Panc1 (cell line): Measurements from ENCODE around the gene CUZD1. TPM values are rescaled to one million over a fixed set of nuclear protein-coding genes. Genes with fewer than 3 reads are reported as not detected.

Source experiments
- ATAC-seq: fragments of 200-7000 bp; cut with Tn5 transposase; 2 replicates; pipeline ENCODE4 v1.9.1; 2020; ENCODE audit warnings: mild to moderate bottlenecking, moderate library complexity
- BruUV-seq: library from RNA; stranded (reverse); fragments of 400-500 nt; replicated peaks from 2 replicates; lab custom pipeline; 2021; lab: Mats Ljungman, UMichigan
- CTCF ChIA-PET: fragments of 300-600 bp; sonication (Branson Sonifier 250); formaldehyde crosslinking; loops from one replicate; lab custom pipeline; 2022; ENCODE audit warnings: antibody characterized with exemption; lab: Charles Lee
- POLR2A ChIA-PET: fragments of 300-600 bp; sonication (Branson Sonifier 250); formaldehyde crosslinking; loops from one replicate; lab custom pipeline; 2022; ENCODE audit warnings: antibody characterized with exemption; lab: Charles Lee
- DNase-seq: peaks from one replicate; pipeline ENCODE4 v3.0.0-alpha.2; 2010; ENCODE audit warnings: low read depth, low spot score
- H3K27ac ChIP-seq: 2 replicates; pipeline ENCODE4 v1.5.1; 2011; ENCODE audit warnings: mild to moderate bottlenecking, low read length, inconsistent platforms
- H3K27me3 ChIP-seq: fragments of 200-500 bp; sonication (Bioruptor generic); 2 replicates; pipeline ENCODE4 v1.6.0; 2014; ENCODE audit warnings: low read length, inconsistent platforms; ENCODE audit not compliant: control insufficient read depth, insufficient read depth
- H3K36me3 ChIP-seq: fragments of 200-500 bp; sonication (Bioruptor generic); 2 replicates; pipeline ENCODE4 v1.5.1; 2014; ENCODE audit warnings: inconsistent platforms, mild to moderate bottlenecking, low read length, moderate library complexity; ENCODE audit not compliant: control insufficient read depth, insufficient read depth
- H3K4me1 ChIP-seq: 2 replicates; pipeline ENCODE4 v1.5.1; 2011; ENCODE audit warnings: inconsistent platforms, mild to moderate bottlenecking, low read length, moderate library complexity; ENCODE audit not compliant: control insufficient read depth, insufficient read depth
- H3K4me3 ChIP-seq, 2 experiments: 2 replicates each; pipeline ENCODE4 v1.5.1; 2011 to 2012; ENCODE audit warnings: low read depth in 2 of 2, low read length in 2 of 2, mild to moderate bottlenecking in 2 of 2, inconsistent platforms in 1 of 2, moderate library complexity in 1 of 2
- H3K9me3 ChIP-seq: fragments of 200-500 bp; sonication (Bioruptor generic); 2 replicates; pipeline ENCODE4 v1.5.1; 2014; ENCODE audit warnings: low read depth, mild to moderate bottlenecking, inconsistent platforms, low read length, moderate library complexity; ENCODE audit not compliant: control insufficient read depth, insufficient read depth
- POLR2AphosphoS5 ChIP-seq: IDR thresholded peaks from 2 replicates; pipeline ENCODE4 v1.6.1; 2012; ENCODE audit warnings: mild to moderate bottlenecking, low read depth, low read length, moderate library complexity
- SIN3A ChIP-seq: IDR thresholded peaks from 2 replicates; pipeline ENCODE4 v1.6.1; 2012; ENCODE audit warnings: low read depth, mild to moderate bottlenecking, low read length, moderate library complexity, borderline replicate concordance; ENCODE audit not compliant: insufficient read depth
- TCF7L2 ChIP-seq: IDR thresholded peaks from 2 replicates; pipeline ENCODE4 v1.6.1; 2011; ENCODE audit warnings: mild to moderate bottlenecking, low read depth, low read length, inconsistent platforms
- in situ Hi-C: cut with HindIII; loops from 2 replicates; pipeline ENCODE4 v1.10.0; 2016; ENCODE audit warnings: low sequenced_read_pairs, low pct_unique_long_range_greater_than_20kb
- intact Hi-C: fragments of 100-400 bp; cut with micrococcal nuclease; formaldehyde crosslinking; loops from one replicate; pipeline ENCODE4 v1.10.0; 2022; ENCODE audit not compliant: unreplicated experiment
- total RNA-seq: library from RNA; stranded (reverse); gene quantifications from one replicate; pipeline ENCODE4 v1.2.1, GENCODE V29; 2021; ENCODE audit not compliant: unreplicated experiment
- TF ChIP-seq, protein P1 (sequence below): fragments of 450-650 bp; IDR thresholded peaks from 2 replicates; pipeline ENCODE4 v1.5.1; 2017; ENCODE audit warnings: mild to moderate bottlenecking
- TF ChIP-seq, protein P2 (sequence below), 2 experiments: IDR thresholded peaks; 2 replicates each; pipeline ENCODE4 v1.6.1; 2011 to 2012; ENCODE audit warnings: low read depth in 2 of 2, control low read depth in 1 of 2, low read length in 1 of 2, mild to moderate bottlenecking in 1 of 2, moderate library complexity in 1 of 2; ENCODE audit not compliant: insufficient read depth in 1 of 2

Gene CUZD1
- total RNA-seq, 1 experiment from 2014 or later: 2.9 TPM

DNA sequence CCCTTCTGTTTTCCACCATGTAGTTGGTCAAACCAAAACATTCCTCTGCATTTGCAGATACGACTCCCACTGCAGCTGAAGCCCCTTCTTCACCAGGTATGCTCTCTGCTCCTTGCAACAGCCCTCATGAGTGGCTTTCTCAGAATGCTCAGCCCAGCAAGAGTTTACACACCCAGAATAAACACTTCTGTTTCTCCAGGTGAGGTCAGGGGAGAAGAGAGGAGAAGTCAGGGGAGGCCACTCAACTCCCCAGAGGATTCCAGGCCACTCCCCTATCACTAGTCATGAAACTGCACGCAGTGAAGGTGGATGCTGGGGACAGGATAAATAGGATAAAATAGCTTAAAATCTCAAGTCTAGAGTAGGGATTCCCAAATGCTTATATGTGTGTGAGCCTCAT is 31.2 kb downstream of the CUZD1 start:
- ChIA-PET CTCF (no interaction called here), POLR2A (no interaction called here)
- Histone ChIP-seq H3K27me3 (no peaks in the 10 kb centered on the region), H3K4me1 (no peaks in the 10 kb centered on the region), H3K27ac (no peak overlapping the region), H3K36me3 (no peaks in the 10 kb centered on the region), H3K4me3 (no peak overlapping the region), H3K9me3 (no peaks in the 10 kb centered on the region)
- no TSS peak for BruUV-seq
- intact Hi-C loops: no loop called here
- no peak for DNase-seq
- in situ Hi-C loops: no loop called here
- TF ChIP-seq POLR2AphosphoS5 (no peak), SIN3A (no peak), TCF7L2 (no peak)
- TF ChIP-seq, protein P1, sequence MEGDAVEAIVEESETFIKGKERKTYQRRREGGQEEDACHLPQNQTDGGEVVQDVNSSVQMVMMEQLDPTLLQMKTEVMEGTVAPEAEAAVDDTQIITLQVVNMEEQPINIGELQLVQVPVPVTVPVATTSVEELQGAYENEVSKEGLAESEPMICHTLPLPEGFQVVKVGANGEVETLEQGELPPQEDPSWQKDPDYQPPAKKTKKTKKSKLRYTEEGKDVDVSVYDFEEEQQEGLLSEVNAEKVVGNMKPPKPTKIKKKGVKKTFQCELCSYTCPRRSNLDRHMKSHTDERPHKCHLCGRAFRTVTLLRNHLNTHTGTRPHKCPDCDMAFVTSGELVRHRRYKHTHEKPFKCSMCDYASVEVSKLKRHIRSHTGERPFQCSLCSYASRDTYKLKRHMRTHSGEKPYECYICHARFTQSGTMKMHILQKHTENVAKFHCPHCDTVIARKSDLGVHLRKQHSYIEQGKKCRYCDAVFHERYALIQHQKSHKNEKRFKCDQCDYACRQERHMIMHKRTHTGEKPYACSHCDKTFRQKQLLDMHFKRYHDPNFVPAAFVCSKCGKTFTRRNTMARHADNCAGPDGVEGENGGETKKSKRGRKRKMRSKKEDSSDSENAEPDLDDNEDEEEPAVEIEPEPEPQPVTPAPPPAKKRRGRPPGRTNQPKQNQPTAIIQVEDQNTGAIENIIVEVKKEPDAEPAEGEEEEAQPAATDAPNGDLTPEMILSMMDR: no peak
- TF ChIP-seq, protein P2, sequence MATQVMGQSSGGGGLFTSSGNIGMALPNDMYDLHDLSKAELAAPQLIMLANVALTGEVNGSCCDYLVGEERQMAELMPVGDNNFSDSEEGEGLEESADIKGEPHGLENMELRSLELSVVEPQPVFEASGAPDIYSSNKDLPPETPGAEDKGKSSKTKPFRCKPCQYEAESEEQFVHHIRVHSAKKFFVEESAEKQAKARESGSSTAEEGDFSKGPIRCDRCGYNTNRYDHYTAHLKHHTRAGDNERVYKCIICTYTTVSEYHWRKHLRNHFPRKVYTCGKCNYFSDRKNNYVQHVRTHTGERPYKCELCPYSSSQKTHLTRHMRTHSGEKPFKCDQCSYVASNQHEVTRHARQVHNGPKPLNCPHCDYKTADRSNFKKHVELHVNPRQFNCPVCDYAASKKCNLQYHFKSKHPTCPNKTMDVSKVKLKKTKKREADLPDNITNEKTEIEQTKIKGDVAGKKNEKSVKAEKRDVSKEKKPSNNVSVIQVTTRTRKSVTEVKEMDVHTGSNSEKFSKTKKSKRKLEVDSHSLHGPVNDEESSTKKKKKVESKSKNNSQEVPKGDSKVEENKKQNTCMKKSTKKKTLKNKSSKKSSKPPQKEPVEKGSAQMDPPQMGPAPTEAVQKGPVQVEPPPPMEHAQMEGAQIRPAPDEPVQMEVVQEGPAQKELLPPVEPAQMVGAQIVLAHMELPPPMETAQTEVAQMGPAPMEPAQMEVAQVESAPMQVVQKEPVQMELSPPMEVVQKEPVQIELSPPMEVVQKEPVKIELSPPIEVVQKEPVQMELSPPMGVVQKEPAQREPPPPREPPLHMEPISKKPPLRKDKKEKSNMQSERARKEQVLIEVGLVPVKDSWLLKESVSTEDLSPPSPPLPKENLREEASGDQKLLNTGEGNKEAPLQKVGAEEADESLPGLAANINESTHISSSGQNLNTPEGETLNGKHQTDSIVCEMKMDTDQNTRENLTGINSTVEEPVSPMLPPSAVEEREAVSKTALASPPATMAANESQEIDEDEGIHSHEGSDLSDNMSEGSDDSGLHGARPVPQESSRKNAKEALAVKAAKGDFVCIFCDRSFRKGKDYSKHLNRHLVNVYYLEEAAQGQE (IDR thresholded peaks at IDR 0.05; ENCODE audit: insufficient read depth in 1 of 2, low read depth in 2 of 2, low read length in 1 of 2): no peak
- ATAC-seq: no peak

- in situ Hi-C loops: no loop called here
- Histone ChIP-seq H3K4me1 (no peaks in the 10 kb centered on the region), H3K9me3 (no peaks in the 10 kb centered on the region), H3K27me3 (no peaks in the 10 kb centered on the region), H3K4me3 (no peak overlapping the region), H3K36me3 (no peaks in the 10 kb centered on the region), H3K27ac (no peak overlapping the region)
- CTCF ChIA-PET: no interaction called here
- DNase-seq: no peak
- BruUV-seq: no TSS peak
- TF ChIP-seq, protein P1: no peak
- no peak for TF ChIP-seq POLR2AphosphoS5
- TF ChIP-seq SIN3A: no peak
- TF ChIP-seq, protein P2 (IDR thresholded peaks at IDR 0.05; ENCODE audit: insufficient read depth in 1 of 2, low read depth in 2 of 2, low read length in 1 of 2): no peak
- no peak for TF ChIP-seq TCF7L2
- intact Hi-C loops: no loop called here
- POLR2A ChIA-PET: no interaction called here
- ATAC-seq: no peak
These were observed 32.9 kb downstream of the CUZD1 start for GRCh38 chr10:122812751-122813150.
